Fibroblast of the aortic adventitia (primary cell): ENCODE results near the gene UVRAG. TPM values are rescaled to one million over a fixed set of nuclear protein-coding genes. Genes with fewer than 3 reads are reported as not detected.

Source experiments
- DNase-seq: peaks from one replicate; pipeline ENCODE4 v3.0.0-alpha.2; 2010; ENCODE audit warnings: low read depth
- H3K4me3 ChIP-seq: 2 replicates; pipeline ENCODE4 v1.5.1; 2011; ENCODE audit warnings: low read depth, mild to moderate bottlenecking, control low read depth, low read length, moderate library complexity
- total RNA-seq: library from RNA; depleted of rRNA; stranded (reverse); fragments of >200 nt; gene quantifications from 2 replicates; pipeline ENCODE4 v1.2.3, GENCODE V29; 2012; ENCODE audit warnings: low replicate concordance
- TF ChIP-seq, protein P1 (sequence below): IDR thresholded peaks from 2 replicates; pipeline ENCODE4 v1.5.1; 2011; ENCODE audit warnings: mild to moderate bottlenecking, low read length, control low read depth, inconsistent platforms; ENCODE audit not compliant: insufficient read depth

UVRAG gene
- total RNA-seq, 1 donor = 21.6 TPM

DNA sequence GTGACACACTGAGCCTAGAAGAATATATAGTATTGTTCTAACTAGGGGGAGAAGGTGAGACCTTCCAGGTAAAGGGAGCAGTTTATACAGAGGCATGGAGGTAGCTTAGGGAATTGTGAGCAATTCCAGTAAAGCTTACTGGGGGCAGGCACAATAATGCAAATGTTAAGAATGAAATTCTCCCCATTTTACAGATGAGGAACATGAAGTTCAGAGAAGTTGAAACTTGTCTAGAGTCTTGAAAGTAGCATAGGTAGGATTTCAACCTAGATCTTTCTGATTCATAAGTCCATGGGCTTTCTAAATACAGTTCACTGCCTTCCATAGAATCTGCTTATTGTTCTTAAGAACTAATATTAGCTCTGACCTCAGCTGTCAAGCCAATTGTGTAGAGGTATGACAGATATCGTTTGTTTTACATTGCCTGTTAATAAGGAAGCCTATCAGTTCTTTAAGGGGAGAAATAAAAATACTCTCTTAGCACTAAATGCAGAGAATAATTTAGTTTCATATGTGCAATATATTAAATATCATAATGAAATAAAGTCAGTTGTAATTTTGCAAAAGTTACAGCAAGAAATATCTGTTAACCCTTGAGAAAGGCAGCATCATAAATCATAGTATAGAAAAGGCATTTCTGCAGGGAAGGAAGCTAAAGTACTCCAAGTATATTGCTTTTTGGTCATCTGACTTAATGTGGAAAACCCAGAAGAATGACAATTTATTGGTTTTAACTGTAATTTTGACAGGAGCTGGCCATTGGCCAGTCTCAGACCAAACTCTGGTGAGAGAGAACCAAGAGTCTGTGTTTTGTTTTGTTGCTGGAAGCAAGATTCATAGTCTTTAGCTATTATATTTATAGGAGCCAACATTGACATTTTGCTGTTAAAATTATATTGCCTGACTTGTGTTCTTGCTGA, 181.8 kb downstream of the UVRAG start:
- DNase-seq = no peak
- TF ChIP-seq, protein P1, sequence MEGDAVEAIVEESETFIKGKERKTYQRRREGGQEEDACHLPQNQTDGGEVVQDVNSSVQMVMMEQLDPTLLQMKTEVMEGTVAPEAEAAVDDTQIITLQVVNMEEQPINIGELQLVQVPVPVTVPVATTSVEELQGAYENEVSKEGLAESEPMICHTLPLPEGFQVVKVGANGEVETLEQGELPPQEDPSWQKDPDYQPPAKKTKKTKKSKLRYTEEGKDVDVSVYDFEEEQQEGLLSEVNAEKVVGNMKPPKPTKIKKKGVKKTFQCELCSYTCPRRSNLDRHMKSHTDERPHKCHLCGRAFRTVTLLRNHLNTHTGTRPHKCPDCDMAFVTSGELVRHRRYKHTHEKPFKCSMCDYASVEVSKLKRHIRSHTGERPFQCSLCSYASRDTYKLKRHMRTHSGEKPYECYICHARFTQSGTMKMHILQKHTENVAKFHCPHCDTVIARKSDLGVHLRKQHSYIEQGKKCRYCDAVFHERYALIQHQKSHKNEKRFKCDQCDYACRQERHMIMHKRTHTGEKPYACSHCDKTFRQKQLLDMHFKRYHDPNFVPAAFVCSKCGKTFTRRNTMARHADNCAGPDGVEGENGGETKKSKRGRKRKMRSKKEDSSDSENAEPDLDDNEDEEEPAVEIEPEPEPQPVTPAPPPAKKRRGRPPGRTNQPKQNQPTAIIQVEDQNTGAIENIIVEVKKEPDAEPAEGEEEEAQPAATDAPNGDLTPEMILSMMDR = no peak
- H3K4me3 ChIP-seq = no peak overlapping the region

DNA sequence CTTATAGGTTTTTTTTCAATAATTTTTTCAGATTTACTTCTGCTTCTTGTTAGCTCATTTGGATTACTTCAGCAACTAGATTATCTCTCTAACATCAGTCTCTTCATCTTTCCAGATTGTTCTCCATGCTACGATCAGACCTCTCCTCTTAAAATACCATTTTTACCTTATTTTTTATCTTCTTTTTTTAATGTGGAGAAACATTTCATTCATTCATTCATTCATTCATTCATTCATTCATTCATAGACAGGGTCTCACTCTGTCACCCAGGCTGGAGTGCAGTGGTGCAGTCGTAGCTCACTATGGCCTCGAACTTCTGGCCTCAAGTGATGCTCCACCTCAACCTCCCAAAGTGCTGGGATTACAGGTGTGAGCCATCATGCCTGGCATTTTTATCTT, 189.4 kb downstream of the UVRAG start:
- DNase-seq = no peak
- TF ChIP-seq, protein P1 = no peak
- H3K4me3 ChIP-seq = no peak overlapping the region

DNA sequence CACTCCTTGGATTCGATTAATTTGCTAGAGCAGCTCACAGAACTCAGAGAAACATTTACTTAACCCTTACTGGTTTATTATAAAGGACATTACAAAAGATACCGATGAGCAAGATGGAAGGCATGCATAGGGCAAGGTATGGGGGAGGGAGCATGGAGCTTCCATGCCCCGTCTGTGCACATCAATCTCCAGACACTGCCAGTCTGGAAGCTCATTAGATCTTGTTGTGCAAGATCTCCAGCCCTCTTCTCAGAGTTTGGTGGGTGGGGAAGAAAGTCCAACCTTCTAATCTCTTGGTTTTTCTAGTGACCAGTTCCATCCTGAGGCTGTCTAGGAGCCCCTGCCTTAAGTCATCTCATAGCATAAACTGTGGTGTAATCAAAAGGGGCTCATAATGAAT, 190.7 kb downstream of the UVRAG start:
- TF ChIP-seq, protein P1 = no peak
- H3K4me3 ChIP-seq = no peak overlapping the region
- DNase-seq = no peak

DNA sequence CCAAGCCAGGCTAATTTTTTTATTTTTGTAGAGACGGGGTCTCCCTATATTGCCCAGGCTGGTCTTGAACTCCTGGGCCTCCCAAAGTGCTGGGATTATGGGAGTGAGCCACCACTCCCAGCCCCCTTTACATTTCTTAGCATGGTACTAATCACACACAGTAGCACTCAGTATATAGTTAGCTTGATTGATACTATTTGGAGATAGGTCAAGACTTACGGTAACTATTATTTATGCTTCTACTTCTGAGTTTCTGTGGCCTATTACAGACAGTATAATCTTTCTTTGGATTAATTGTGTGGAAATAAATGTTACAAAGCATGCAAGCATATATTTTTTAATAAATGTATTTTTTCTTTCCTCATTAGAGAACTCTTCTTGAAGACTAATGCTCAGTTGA, 192.2 kb downstream of the UVRAG start:
- H3K4me3 ChIP-seq = no peak overlapping the region
- DNase-seq = no peak
- TF ChIP-seq, protein P1 = no peak

DNA sequence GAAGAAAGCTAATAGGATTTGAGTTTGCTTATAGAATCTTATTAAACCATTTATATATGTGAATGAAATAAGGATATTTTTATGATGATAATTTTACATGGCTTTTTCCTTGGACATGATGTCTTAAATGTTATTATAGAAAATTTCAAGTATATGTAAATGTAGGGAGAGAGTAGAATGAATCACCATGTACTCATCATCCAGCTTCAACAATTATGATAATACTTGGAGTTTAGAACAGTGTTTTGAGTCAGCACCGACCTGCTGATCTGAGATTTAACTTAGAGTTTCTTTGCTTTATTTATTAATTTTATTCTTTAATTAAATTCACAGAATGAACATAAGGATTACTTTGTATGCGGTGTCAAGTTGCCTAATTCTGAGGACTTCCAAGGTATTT, 193.5 kb downstream of the UVRAG start:
- TF ChIP-seq, protein P1 = no peak
- peak; percentile 60 for DNase-seq

DNA sequence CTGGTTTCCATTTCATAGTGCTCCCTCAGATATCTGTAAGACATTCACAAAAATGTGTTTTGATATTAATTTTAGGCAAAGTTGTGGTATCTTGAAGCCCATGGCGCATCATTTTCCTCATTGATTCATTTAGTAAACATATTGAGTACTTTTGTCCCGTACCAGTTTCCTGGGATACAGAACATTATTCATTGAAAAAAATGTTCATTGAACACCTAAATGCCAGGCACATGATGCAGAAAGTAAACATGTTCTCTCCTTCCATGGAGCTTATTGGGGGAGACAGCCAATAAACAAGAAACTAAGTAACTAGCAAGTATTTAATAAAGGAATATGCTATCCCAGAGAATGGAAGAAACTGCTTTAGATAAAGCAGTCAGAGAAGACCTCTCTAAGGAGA, 195.0 kb downstream of the UVRAG start:
- DNase-seq = no peak
- TF ChIP-seq, protein P1 = no peak
- no peak overlapping the region for H3K4me3 ChIP-seq

More for the DNA sequence above, 193.5 kb downstream of the UVRAG start:
- H3K4me3 ChIP-seq = no peak overlapping the region

DNA sequence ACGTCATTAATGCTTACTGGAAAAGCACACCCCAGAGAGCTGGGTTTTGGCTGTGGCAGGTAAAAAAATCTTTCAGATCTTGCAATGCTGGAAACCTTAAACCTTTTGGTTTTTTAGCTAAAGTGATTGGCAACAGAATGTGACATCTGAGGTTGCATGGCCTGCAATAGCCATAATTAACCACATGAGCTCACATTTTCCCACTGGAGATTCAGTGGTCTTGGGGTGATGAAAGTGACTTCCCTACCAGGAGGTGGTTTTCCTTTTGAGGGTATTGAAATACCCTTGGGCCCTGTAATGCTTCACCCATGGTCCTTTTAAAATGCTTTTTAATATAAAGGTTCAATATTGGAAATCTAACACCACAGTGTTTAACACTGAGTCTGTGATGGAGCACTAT, 198.5 kb downstream of the UVRAG start:
- no peak for DNase-seq
- TF ChIP-seq, protein P1 = no peak
- H3K4me3 ChIP-seq = no peak overlapping the region
